ENCODE data around the gene SH3RF2. TPM values are rescaled to one million over a fixed set of nuclear protein-coding genes. Genes with fewer than 3 reads are reported as not detected.
A peak's percentile ranks its signal among the peaks of the same experiment; 100 is the strongest.

SH3RF2 gene
- total RNA-seq, 1 donor: 2.2 TPM

- no peak for TF ChIP-seq CTCF (IDR thresholded peaks at IDR 0.05; ENCODE audit: insufficient read depth, low read depth, low read length)
- no peak for DNase-seq (ENCODE audit: low read depth)
These were observed 90.1 kb downstream of the SH3RF2 start for GRCh38 chr5:146026307-146027010.

GRCh38 chr5:146027751-146028150 lies 91.4 kb downstream of the SH3RF2 start:
- H3K4me3 ChIP-seq (ENCODE audit: low read depth, low read length): no peak overlapping the region
- no peak for DNase-seq (ENCODE audit: low read depth)
- no peak for TF ChIP-seq CTCF (IDR thresholded peaks at IDR 0.05; ENCODE audit: insufficient read depth, low read depth, low read length)

More at GRCh38 chr5:146026307-146027010, 90.1 kb downstream of the SH3RF2 start:
- H3K4me3 ChIP-seq (ENCODE audit: low read depth, low read length): no peak overlapping the region

GRCh38 chr5:146032911-146033310 lies 96.5 kb downstream of the SH3RF2 start:
- no peak overlapping the region for H3K4me3 ChIP-seq (ENCODE audit: low read depth, low read length)
- peak; percentile 44 for DNase-seq (ENCODE audit: low read depth)
- no peak for TF ChIP-seq CTCF (IDR thresholded peaks at IDR 0.05; ENCODE audit: insufficient read depth, low read depth, low read length)

- DNase-seq (ENCODE audit: low read depth): no peak
- H3K4me3 ChIP-seq (ENCODE audit: low read depth, low read length): no peak overlapping the region
- TF ChIP-seq CTCF (IDR thresholded peaks at IDR 0.05; ENCODE audit: insufficient read depth, low read depth, low read length): no peak
These were observed 97.7 kb downstream of the SH3RF2 start for GRCh38 chr5:146034127-146034526.

- no peak for DNase-seq (ENCODE audit: low read depth)
- TF ChIP-seq CTCF (IDR thresholded peaks at IDR 0.05; ENCODE audit: insufficient read depth, low read depth, low read length): no peak
- H3K4me3 ChIP-seq (ENCODE audit: low read depth, low read length): no peak overlapping the region
These were observed 98.2 kb downstream of the SH3RF2 start for GRCh38 chr5:146034605-146035004.

GRCh38 chr5:146039420-146039819 lies 103.0 kb downstream of the SH3RF2 start:
- no peak overlapping the region for H3K4me3 ChIP-seq (ENCODE audit: low read depth, low read length)
- peak; percentile 7 for DNase-seq (ENCODE audit: low read depth)
- TF ChIP-seq CTCF (IDR thresholded peaks at IDR 0.05; ENCODE audit: insufficient read depth, low read depth, low read length): no peak

- no peak for TF ChIP-seq CTCF (IDR thresholded peaks at IDR 0.05; ENCODE audit: insufficient read depth, low read depth, low read length)
- no peak overlapping the region for H3K4me3 ChIP-seq (ENCODE audit: low read depth, low read length)
- DNase-seq (ENCODE audit: low read depth): no peak
These were observed 104.1 kb downstream of the SH3RF2 start for GRCh38 chr5:146040527-146040926.
